NK-92 (cell line): ENCODE results near the gene SPATA6L.

Experiments
- DNase-seq: peaks from one replicate; lab custom pipeline; 2025; ENCODE audit not compliant: unreplicated experiment; lab: John Stamatoyannopoulos, UW

SPATA6L gene

DNA sequence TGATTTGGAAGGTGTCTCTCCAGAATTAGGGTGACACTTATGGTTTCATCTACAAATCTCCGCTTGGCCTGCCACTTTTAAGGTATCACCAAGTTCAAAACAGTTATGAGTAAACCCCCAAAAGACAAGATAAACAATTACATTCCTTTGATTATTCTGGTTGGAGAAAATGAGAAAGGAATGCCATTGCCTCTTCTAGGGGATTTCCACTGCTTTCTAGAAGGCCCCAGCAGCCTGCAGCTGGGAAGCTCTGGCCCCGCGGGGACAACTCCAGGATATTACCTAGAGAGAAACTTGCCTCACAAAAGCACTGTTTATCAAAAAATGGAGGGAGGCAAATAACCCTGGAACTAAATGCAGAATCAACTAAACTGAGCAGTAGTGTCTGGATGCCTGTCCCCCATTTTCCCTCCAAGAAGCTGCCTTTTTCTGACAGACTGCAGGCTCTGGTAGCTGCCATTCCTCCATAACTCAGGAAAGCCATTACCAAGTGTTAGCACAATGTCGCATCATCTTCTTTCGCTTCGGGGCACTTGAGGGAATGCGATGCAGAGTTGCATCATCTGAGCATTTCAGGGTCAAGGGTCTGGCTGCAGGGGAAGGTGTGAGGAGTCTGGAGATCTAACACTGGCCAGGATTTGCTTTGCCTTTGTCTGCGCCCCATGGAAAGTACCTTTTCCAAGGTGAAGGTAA, 75.7 kb downstream of the SPATA6L start:
- DNase-seq = no peak

DNA sequence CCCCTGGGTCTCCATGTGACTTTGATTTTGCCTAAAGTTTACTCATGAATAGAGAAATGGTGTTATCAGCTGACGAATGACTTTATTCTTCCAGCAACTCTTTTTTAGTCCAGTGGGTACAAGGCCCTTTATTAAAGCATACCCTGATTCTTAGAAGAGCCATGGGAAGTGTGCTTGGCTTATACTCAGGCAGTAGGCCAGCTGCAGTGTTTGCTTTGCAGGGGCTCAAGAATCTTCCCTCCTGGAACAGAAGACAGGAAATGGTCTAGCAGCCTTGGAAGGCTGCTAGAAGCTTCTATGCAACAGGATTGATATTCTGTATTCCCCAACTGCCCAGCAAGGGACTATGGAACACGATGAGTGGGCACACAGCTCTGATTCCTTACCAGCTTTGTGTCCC, 77.6 kb downstream of the SPATA6L start:
- DNase-seq = no peak

DNA sequence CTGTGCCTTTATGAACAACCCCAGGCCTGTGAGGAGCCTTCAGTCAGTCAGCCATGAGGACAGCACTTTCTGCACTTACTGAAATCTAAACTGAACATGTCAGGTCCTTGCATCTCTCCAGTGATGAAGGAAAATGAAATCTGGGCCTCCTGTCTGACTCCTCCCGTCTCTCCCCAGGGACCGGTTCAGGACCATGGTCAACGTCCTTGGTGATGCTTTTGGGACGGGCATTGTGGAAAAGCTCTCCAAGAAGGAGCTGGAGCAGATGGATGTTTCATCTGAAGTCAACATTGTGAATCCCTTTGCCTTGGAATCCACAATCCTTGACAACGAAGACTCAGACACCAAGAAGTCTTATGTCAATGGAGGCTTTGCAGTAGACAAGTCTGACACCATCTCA, 81.1 kb downstream of the SPATA6L start:
- DNase-seq = no peak

- no peak for DNase-seq
Observed at GRCh38 chr9:4584636-4585035, 81.6 kb downstream of the SPATA6L start.

GRCh38 chr9:4583001-4583400, 83.3 kb downstream of the SPATA6L start:
- DNase-seq = no peak

DNA sequence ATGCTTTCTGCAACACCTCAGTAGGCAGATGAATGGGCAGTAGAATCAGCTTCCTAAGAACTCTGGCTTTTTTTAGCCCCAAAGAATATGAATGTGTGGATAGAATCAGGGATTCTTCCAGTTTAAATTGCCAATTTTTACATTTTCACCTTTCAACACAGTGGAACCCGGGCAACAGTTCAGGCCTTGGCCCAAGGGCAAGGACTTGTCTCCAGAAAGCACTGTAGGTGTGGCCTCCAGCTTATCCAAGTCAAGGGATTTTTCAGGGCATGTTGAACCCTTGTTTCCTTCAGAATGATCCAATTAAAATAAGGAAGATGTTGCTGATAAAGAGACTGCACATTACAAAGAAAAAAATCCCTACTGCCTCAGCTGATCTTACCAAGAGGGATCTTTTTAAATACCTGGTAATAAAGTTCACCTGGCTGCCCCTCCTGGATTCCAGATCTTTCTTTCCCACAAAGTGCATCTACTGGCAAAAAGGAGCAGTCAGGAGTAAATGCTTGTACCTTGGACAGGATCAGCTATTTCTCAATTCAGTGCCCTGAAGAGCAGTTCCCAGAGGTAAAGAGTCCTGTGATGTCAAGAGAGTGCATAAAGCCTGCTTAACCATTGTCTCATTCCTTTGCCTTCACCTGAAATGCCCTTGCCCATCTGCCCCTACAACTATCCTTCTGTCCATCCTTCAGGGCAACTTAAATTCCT, 84.3 kb downstream of the SPATA6L start:
- no peak for DNase-seq

- DNase-seq = no peak
Observed at GRCh38 chr9:4581035-4581760, 85.1 kb downstream of the SPATA6L start.

- DNase-seq = no peak
Observed at GRCh38 chr9:4579001-4579400, 87.3 kb downstream of the SPATA6L start.

DNA sequence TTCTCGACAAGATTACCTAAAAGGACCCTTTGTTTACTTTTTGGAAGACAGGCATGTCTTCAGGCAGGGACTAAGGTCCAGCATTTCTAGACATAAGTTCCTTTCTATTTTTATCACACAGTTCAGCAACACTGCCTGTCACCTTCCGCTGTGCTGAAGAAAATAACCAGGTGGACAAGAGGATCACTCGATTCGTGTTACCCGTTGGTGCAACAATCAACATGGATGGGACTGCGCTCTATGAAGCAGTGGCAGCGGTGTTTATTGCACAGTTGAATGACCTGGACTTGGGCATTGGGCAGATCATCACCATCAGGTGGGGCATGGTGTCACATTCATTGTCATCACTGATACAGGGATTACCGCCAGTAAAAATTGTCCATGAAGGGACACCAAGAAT, 89.8 kb downstream of the SPATA6L start:
- no peak for DNase-seq

DNA sequence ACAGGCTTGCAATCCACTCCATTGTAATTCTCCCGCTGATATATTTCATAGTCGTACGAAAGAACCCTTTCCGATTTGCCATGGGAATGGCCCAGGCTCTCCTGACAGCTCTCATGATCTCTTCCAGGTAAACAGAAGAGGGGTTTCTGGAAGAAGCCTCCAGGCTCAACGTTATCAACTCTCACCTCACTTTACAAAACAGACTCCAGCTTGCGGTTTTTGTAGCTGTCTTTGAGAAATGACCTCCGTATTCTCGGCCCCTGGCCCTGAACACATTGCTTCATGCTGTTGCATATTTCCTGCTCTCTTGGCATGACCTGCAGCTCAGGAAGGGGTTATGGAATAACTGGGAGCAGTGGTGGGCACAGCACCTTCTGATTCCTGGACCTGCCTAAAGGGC, 90.3 kb downstream of the SPATA6L start:
- no peak for DNase-seq

DNA sequence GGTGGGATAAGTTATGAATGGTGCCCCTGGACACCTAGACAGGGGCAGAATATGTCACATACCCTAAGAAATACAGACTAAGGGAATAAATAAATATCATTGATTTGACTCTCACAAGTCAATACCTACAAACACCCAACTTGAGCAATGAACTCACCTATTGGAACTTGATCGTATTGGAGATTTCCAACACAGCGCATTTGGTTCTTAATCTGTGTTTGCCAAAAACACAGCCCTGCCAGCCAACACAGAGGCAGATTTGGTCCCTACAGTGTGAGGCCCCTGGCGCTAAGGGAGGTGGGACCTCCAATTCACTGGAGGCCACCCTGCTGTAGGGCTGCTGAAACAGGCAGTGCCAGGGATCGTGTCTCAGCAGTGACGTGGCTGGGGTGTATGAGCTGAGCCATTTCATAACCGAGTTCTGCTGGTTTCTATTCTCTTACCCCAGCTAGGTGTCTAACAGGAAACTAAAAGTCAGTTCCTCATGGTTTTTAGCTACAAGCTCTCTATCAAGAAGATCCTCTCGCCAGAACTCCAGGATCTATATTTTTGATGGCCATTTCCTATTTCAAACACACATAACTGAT, 91.5 kb downstream of the SPATA6L start:
- no peak for DNase-seq

GRCh38 chr9:4573634-4574389, 92.5 kb downstream of the SPATA6L start:
- no peak for DNase-seq

DNA sequence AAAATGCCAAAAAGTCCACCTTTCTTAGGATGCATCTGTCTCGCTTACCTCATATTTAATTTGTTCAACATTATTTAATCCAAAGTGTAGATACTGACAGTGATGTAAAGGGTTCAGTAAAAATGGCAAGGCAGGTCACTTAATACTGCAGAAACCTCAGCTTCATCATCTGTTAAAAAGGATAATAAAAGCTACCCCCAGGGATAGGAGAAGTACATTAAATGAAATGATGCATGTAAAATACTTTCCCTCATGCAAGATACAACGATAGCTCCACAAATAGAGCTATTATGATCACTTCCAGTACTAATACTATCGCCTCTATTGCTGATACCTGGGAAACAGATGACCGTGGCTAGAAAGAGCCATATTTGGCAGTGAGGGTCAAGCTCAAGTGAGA, 93.1 kb downstream of the SPATA6L start:
- DNase-seq = no peak

GRCh38 chr9:4572184-4572826, 94.0 kb downstream of the SPATA6L start:
- no peak for DNase-seq

- DNase-seq = no peak
Observed at GRCh38 chr9:4569101-4569500, 97.2 kb downstream of the SPATA6L start.

GRCh38 chr9:4567601-4568000, 98.7 kb downstream of the SPATA6L start:
- DNase-seq = no peak

GRCh38 chr9:4566806-4567205, 99.5 kb downstream of the SPATA6L start:
- no peak for DNase-seq

GRCh38 chr9:4563105-4563504, 103.2 kb downstream of the SPATA6L start:
- no peak for DNase-seq

DNA sequence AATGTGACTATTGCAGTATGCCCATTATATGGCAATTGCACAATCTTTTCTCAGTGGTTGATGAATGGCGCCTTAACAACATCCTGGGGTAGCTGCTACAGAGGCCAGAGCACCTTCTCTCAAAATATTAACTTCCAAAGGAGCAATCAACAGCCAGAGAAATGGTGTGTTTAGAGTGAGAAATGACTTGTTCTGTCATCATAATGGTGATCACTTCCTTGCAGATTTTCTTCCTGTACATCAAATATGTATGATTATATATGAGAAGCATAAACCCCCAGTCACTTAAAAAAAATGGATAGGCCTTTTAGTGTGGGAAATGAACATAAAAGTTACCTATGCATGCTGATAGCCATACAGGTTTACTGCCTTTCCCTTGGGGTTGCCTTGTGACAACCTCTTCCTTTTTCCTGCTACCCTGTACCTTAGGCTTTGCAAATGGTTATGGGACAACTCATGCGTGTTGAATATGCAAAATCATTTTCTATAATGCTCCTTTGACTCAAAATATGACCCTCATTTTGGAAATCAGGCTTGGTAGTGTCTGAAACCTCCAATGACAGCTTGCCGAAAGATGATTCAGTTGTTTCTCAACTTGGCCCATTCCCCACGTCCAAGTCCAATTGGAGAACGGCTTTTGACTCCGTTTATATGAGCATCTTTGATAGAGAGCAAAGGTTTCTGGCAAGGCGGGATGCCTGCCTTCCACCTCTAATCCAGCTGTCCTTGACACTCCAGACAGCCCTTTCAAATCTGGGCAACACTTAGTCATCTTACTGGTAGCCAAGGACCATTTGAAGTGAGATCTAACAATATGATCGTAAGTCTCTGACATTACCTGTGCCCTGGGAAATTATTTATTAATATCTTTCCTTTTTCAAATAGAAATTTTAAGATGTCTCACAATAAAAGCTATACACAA, 106.8 kb downstream of the SPATA6L start:
- DNase-seq = no peak
